Central memory CD8-positive, alpha-beta T cell (primary cell): ENCODE results near the gene EHD3.

Source experiments
- ATAC-seq: fragments of 150-1000 bp; cut with Tn5 transposase; replicated peaks from 2 replicates; pipeline ENCODE4 v1.10.0; 2022; ENCODE audit warnings: mild to moderate bottlenecking, moderate FRiP score, moderate number of reproducible peaks; ENCODE audit not compliant: poor library complexity, severe bottlenecking; ENCODE audit errors: extremely low read depth
- DNase-seq, 2 donors: peaks; one replicate each; pipeline ENCODE4 v3.0.0; 2021; ENCODE audit warnings: low spot score in 2 of 2
- H3K27ac Mint-ChIP-seq: one replicate; pipeline ENCODE4 v1.8.0; 2022; ENCODE audit warnings: low read depth, mild to moderate bottlenecking, moderate library complexity, mixed read lengths
- H3K27me3 Mint-ChIP-seq: one replicate; pipeline ENCODE4 v1.8.0; 2022; ENCODE audit warnings: mixed read lengths
- H3K36me3 Mint-ChIP-seq: one replicate; pipeline ENCODE4 v1.8.0; 2022; ENCODE audit warnings: mild to moderate bottlenecking, moderate library complexity, mixed read lengths; ENCODE audit not compliant: insufficient read depth
- H3K4me1 Mint-ChIP-seq: one replicate; pipeline ENCODE4 v1.8.0; 2022; ENCODE audit warnings: mixed read lengths
- H3K4me3 Mint-ChIP-seq: one replicate; pipeline ENCODE4 v1.8.0; 2022; ENCODE audit warnings: mild to moderate bottlenecking, moderate library complexity, mixed read lengths
- H3K9me3 Mint-ChIP-seq: one replicate; pipeline ENCODE4 v1.8.0; 2022; ENCODE audit warnings: mixed read lengths

The EHD3 gene

DNA sequence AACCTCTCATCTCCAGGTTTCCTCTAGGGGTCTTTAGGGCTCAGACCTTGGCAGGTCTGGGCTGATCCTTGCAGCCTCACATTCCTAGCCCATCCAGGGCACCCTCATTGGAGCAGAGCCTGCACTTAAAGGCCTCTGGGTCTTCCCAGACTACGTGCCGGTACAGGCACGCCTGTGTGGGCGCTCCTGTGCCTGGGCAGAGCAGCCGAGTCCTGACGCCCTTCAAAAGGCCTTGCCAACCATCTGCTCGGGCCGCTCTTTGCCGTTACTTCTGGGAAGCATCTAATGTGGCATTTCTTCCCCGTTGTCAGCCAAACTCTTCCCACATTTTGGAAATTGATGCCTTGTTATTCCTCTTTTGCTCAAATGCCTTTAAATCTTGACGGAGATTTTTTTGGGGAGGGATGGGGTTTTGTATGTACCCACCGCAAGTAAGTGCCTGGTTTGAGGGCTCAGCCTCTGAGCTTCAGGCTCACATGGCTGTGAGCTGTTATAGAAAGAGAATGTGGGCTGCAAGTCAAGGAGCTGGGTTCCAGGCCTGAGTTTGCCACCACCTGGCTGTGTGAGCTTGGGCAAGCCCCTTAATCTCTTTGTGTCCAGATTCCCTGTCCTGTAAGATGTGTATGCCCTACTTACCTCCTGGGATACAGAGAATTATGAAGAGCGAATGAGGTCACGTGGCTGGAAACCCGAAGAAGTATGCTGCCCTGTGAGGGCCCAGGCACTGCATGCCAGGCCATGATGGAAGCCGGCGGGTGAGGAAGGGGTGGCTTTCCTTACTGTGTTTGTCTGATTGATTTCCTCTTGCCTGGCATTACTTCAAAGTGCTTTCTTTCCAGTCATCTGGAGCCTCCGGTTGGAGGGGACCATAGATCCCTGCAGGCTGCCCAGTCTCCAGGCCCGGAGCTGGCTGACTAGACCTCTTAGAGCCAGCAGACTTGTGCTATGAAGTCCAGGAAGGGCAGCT is 20.6 kb downstream of the EHD3 start:
- no peak overlapping the region for H3K4me3 Mint-ChIP-seq
- no peak overlapping the region for H3K27ac Mint-ChIP-seq
- no peaks in the 10 kb centered on the region for H3K36me3 Mint-ChIP-seq
- H3K4me1 Mint-ChIP-seq: peaks cover 4% of the 10 kb centered on the region
- H3K9me3 Mint-ChIP-seq: no peaks in the 10 kb centered on the region
- DNase-seq (no peak), ATAC-seq (no peak)
- H3K27me3 Mint-ChIP-seq: no peaks in the 10 kb centered on the region

- Mint-ChIP-seq H3K27me3 (no peaks in the 10 kb centered on the region), H3K27ac (no peak overlapping the region), H3K4me3 (no peak overlapping the region), H3K36me3 (no peaks in the 10 kb centered on the region), H3K4me1 (peaks cover 4% of the 10 kb centered on the region), H3K9me3 (no peaks in the 10 kb centered on the region)
- ATAC-seq (no peak), DNase-seq (no peak)
Measured at GRCh38 chr2:31255911-31256571, 22.1 kb downstream of the EHD3 start.

- H3K27me3 Mint-ChIP-seq: no peaks in the 10 kb centered on the region
- no peaks in the 10 kb centered on the region for H3K9me3 Mint-ChIP-seq
- ATAC-seq (no peak), DNase-seq (no peak)
- peaks cover 2% of the 10 kb centered on the region for H3K36me3 Mint-ChIP-seq
- no peak overlapping the region for H3K4me3 Mint-ChIP-seq
- no peak overlapping the region for H3K27ac Mint-ChIP-seq
- peaks cover 4% of the 10 kb centered on the region for H3K4me1 Mint-ChIP-seq
Measured at GRCh38 chr2:31256611-31257382, 22.8 kb downstream of the EHD3 start.

- Mint-ChIP-seq H3K4me1 (peaks cover 4% of the 10 kb centered on the region), H3K36me3 (peaks cover 2% of the 10 kb centered on the region), H3K27ac (no peak overlapping the region), H3K27me3 (no peaks in the 10 kb centered on the region), H3K4me3 (no peak overlapping the region), H3K9me3 (no peaks in the 10 kb centered on the region)
- ATAC-seq: no peak
- DNase-seq: no peak
Measured at GRCh38 chr2:31258351-31258750, 24.4 kb downstream of the EHD3 start.

GRCh38 chr2:31259075-31259474 is 25.1 kb downstream of the EHD3 start:
- Mint-ChIP-seq H3K36me3 (peaks cover 2% of the 10 kb centered on the region), H3K27ac (no peak overlapping the region), H3K4me3 (no peak overlapping the region), H3K9me3 (no peaks in the 10 kb centered on the region), H3K4me1 (peaks cover 4% of the 10 kb centered on the region), H3K27me3 (no peaks in the 10 kb centered on the region)
- DNase-seq (no peak), ATAC-seq (no peak)

DNA sequence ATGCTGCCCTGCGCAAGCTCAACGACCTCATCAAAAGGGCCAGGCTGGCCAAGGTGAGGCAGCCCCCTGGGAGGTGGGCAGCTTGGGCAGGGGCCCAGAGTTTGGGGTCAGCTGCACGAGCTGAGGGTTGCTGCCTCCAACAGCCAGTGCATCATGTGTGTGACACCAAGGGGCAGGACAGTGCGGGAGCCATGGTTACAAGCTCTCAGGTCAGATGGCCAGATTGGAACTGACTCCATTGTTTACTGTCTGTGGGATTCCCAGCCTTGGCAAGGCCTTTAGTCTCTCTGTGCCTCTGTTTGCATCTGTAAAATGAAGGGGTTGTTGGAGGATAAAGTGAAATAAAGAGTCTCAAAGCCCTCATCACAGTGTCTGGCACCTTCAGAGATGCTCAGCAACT is 26.9 kb downstream of the EHD3 start:
- Mint-ChIP-seq H3K27me3 (no peaks in the 10 kb centered on the region), H3K4me3 (no peak overlapping the region), H3K36me3 (peaks cover 2% of the 10 kb centered on the region), H3K4me1 (peaks cover 4% of the 10 kb centered on the region), H3K9me3 (no peaks in the 10 kb centered on the region), H3K27ac (no peak overlapping the region)
- ATAC-seq: no peak
- no peak for DNase-seq

DNA sequence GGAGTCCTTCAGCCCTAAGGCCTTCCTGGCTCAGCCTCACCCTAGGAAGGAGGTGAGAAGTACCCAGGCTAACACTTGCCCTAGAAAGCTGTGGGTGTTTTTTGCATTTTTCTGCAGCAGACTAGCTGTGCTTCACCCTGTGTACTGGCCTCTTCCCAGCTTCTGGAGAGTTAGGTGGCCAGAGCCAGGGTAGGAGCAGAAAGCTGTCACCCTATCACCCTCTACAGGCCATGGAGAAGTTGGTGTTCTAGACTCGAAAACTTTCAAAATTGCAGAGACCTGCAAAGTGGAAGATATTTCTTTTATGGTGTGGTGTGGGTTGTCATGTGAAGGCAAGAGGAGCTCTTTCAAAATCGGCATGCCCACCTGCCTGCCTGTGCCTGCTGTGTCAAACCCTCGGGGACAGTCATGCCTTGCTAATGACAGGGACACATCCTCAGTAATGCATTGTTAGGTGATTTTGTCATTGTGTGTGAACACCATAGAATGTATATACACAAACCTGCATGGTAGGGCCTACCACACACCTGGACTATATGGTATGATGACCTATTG is 29.8 kb downstream of the EHD3 start:
- Mint-ChIP-seq H3K36me3 (peaks cover 2% of the 10 kb centered on the region), H3K9me3 (no peaks in the 10 kb centered on the region)
- ATAC-seq: no peak

GRCh38 chr2:31265234-31265633 is 31.3 kb downstream of the EHD3 start:
- no peaks in the 10 kb centered on the region for H3K9me3 Mint-ChIP-seq
- H3K4me1 Mint-ChIP-seq: no peaks in the 10 kb centered on the region
- peaks cover 2% of the 10 kb centered on the region for H3K36me3 Mint-ChIP-seq
- DNase-seq: no peak
- H3K27me3 Mint-ChIP-seq: no peaks in the 10 kb centered on the region
- H3K4me3 Mint-ChIP-seq: no peak overlapping the region
- no peak for ATAC-seq
- no peak overlapping the region for H3K27ac Mint-ChIP-seq

More for the DNA sequence above, 29.8 kb downstream of the EHD3 start:
- Mint-ChIP-seq H3K27me3 (no peaks in the 10 kb centered on the region), H3K4me1 (no peaks in the 10 kb centered on the region), H3K4me3 (no peak overlapping the region), H3K27ac (no peak overlapping the region)
- no peak for DNase-seq

GRCh38 chr2:31266804-31267203 is 32.9 kb downstream of the EHD3 start:
- no peak overlapping the region for H3K4me3 Mint-ChIP-seq
- H3K4me1 Mint-ChIP-seq: no peaks in the 10 kb centered on the region
- DNase-seq (no peak), ATAC-seq (no peak)
- no peaks in the 10 kb centered on the region for H3K9me3 Mint-ChIP-seq
- H3K27ac Mint-ChIP-seq: no peak overlapping the region
- no peaks in the 10 kb centered on the region for H3K27me3 Mint-ChIP-seq
- no peaks in the 10 kb centered on the region for H3K36me3 Mint-ChIP-seq

DNA sequence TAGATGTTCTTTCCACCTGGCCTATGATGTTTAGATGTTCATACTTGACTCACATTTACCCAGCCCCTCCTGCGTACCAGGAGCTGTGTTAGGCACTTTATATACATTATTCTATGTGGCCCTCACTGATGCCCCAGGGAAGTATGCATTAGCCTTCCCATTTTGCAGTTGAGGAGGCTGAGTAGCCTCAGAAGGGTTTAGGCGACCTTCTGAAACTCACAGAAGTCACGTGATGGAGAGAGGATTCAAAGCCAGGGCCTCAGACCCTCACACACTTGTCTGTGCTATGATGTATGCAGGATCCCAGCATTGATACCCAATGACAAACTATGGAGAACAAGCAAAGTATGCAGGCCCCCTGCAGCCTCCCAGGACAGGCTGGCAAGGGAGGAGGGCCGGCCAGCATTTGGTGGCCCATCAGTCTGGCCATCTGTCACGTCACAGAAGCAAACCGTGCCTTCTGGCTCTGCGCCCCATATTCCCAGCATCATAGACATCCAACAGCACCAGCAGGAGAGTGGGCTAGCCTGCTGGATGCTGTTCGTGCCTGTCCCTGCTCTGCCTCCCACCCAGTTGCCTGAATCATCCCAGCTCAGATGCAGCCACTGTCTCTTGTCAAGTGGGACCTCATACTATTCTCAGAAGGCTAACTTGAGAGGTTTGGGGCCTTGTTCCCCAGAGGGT is 33.6 kb downstream of the EHD3 start:
- Mint-ChIP-seq H3K27ac (no peak overlapping the region), H3K4me3 (no peak overlapping the region), H3K4me1 (no peaks in the 10 kb centered on the region), H3K27me3 (peaks cover 7% of the 10 kb centered on the region), H3K36me3 (no peaks in the 10 kb centered on the region), H3K9me3 (no peaks in the 10 kb centered on the region)
- DNase-seq (no peak), ATAC-seq (no peak)

GRCh38 chr2:31268344-31268743 is 34.4 kb downstream of the EHD3 start:
- Mint-ChIP-seq H3K4me1 (no peaks in the 10 kb centered on the region), H3K27me3 (peaks cover 15% of the 10 kb centered on the region), H3K36me3 (no peaks in the 10 kb centered on the region), H3K9me3 (no peaks in the 10 kb centered on the region), H3K4me3 (no peak overlapping the region), H3K27ac (no peak overlapping the region)
- ATAC-seq (no peak), DNase-seq (no peak)

GRCh38 chr2:31269087-31269486 is 35.1 kb downstream of the EHD3 start:
- Mint-ChIP-seq H3K4me3 (no peak overlapping the region), H3K27ac (no peak overlapping the region), H3K9me3 (no peaks in the 10 kb centered on the region), H3K4me1 (no peaks in the 10 kb centered on the region), H3K27me3 (peaks cover 22% of the 10 kb centered on the region), H3K36me3 (no peaks in the 10 kb centered on the region)
- no peak for ATAC-seq
- DNase-seq: no peak
